ENCODE data around the gene TUBA4A. TPM values are rescaled to one million over a fixed set of nuclear protein-coding genes. Genes with fewer than 3 reads are reported as not detected.
A peak's percentile ranks its signal among the peaks of the same experiment; 100 is the strongest.

The TUBA4A gene
- total and polyA plus RNA-seq, 2 experiments from 2014 or later = 1.6 to 6.5 TPM

GRCh38 chr2:219273937-219274336, 20.2 kb upstream of the TUBA4A start:
- H3K27ac ChIP-seq = peak overlapping the region; percentile 84
- no peaks in the 10 kb centered on the region for H3K9me3 ChIP-seq (ENCODE audit: low read depth)
- H3K36me3 ChIP-seq = no peaks in the 10 kb centered on the region
- no peak overlapping the region for H3K4me3 ChIP-seq
- TF ChIP-seq, protein P1, sequence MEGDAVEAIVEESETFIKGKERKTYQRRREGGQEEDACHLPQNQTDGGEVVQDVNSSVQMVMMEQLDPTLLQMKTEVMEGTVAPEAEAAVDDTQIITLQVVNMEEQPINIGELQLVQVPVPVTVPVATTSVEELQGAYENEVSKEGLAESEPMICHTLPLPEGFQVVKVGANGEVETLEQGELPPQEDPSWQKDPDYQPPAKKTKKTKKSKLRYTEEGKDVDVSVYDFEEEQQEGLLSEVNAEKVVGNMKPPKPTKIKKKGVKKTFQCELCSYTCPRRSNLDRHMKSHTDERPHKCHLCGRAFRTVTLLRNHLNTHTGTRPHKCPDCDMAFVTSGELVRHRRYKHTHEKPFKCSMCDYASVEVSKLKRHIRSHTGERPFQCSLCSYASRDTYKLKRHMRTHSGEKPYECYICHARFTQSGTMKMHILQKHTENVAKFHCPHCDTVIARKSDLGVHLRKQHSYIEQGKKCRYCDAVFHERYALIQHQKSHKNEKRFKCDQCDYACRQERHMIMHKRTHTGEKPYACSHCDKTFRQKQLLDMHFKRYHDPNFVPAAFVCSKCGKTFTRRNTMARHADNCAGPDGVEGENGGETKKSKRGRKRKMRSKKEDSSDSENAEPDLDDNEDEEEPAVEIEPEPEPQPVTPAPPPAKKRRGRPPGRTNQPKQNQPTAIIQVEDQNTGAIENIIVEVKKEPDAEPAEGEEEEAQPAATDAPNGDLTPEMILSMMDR (IDR thresholded peaks at IDR 0.05; ENCODE audit: low read depth, low read length) = no peak
- H3K27me3 ChIP-seq = peaks cover 11% of the 10 kb centered on the region
- no peak for DNase-seq (ENCODE audit: low read depth in 1 of 2, low spot score in 1 of 2)
- peaks cover 16% of the 10 kb centered on the region for H3K4me1 ChIP-seq (ENCODE audit: low read depth)

- H3K27ac ChIP-seq = no peak overlapping the region
These were observed 19.3 kb upstream of the TUBA4A start for GRCh38 chr2:219272995-219273394.

GRCh38 chr2:219272356-219272755, 18.6 kb upstream of the TUBA4A start:
- Histone ChIP-seq H3K27me3 (peaks cover 11% of the 10 kb centered on the region), H3K4me1 (ENCODE audit: low read depth) (peaks cover 5% of the 10 kb centered on the region), H3K4me3 (no peak overlapping the region), H3K27ac (no peak overlapping the region), H3K9me3 (ENCODE audit: low read depth) (no peaks in the 10 kb centered on the region), H3K36me3 (no peaks in the 10 kb centered on the region)
- DNase-seq (ENCODE audit: low read depth in 1 of 2, low spot score in 1 of 2) = no peak
- TF ChIP-seq, protein P1 (IDR thresholded peaks at IDR 0.05; ENCODE audit: low read depth, low read length) = no peak

More at GRCh38 chr2:219272995-219273394, 19.3 kb upstream of the TUBA4A start:
- Histone ChIP-seq H3K27me3 (peaks cover 11% of the 10 kb centered on the region), H3K9me3 (ENCODE audit: low read depth) (no peaks in the 10 kb centered on the region), H3K36me3 (no peaks in the 10 kb centered on the region), H3K4me1 (ENCODE audit: low read depth) (peaks cover 8% of the 10 kb centered on the region), H3K4me3 (no peak overlapping the region)
- no peak for DNase-seq (ENCODE audit: low read depth in 1 of 2, low spot score in 1 of 2)
- TF ChIP-seq, protein P1 (IDR thresholded peaks at IDR 0.05; ENCODE audit: low read depth, low read length) = no peak

DNA sequence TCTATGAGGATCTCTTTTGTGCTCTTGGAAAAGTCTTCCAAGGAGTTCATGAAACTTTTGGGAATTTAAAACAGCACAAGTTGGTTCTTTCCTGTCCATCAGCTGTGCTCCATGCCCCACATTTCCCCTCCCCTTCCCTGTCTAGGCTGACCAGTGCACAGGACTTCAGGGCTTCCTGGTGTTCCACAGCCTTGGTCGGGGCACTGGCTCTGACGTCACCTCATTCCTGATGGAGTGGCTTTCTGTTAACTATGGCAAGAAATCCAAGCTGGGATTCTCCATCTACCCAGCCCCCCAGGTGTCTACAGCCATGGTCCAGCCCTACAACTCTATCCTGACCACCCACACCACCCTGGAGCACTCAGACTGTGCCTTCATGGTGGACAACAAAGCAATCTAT, 17.3 kb upstream of the TUBA4A start:
- DNase-seq (ENCODE audit: low read depth in 1 of 2, low spot score in 1 of 2) = no peak
- TF ChIP-seq, protein P1 (IDR thresholded peaks at IDR 0.05; ENCODE audit: low read depth, low read length) = no peak
- no peaks in the 10 kb centered on the region for H3K36me3 ChIP-seq
- peaks cover 15% of the 10 kb centered on the region for H3K27me3 ChIP-seq
- H3K27ac ChIP-seq = no peak overlapping the region
- H3K9me3 ChIP-seq (ENCODE audit: low read depth) = no peaks in the 10 kb centered on the region
- H3K4me3 ChIP-seq = no peak overlapping the region
- peaks cover 5% of the 10 kb centered on the region for H3K4me1 ChIP-seq (ENCODE audit: low read depth)

DNA sequence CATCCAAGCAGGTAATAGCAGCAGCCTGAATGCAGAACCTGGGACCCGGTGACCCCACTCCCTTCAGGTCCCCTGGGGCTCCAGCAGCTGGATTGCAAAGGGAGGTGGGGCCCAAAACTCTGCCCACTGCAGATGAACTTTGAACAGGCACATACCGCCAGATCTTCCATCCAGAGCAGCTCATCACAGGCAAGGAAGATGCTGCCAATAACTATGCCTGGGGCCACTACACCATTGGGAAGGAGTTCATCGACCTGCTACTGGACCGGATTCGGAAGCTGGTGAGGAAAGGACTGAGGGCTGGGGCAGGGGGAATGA, 16.3 kb upstream of the TUBA4A start:
- Histone ChIP-seq H3K9me3 (ENCODE audit: low read depth) (no peaks in the 10 kb centered on the region), H3K4me1 (ENCODE audit: low read depth) (peaks cover 5% of the 10 kb centered on the region), H3K36me3 (no peaks in the 10 kb centered on the region), H3K4me3 (no peak overlapping the region), H3K27me3 (peaks cover 15% of the 10 kb centered on the region), H3K27ac (no peak overlapping the region)
- TF ChIP-seq, protein P1 (IDR thresholded peaks at IDR 0.05; ENCODE audit: low read depth, low read length) = no peak
- no peak for DNase-seq (ENCODE audit: low read depth in 1 of 2, low spot score in 1 of 2)

Measured in cardiac muscle cell (in vitro differentiated cells and primary cell).